Measurements from ENCODE around the gene KRTAP5-5.

DNA sequence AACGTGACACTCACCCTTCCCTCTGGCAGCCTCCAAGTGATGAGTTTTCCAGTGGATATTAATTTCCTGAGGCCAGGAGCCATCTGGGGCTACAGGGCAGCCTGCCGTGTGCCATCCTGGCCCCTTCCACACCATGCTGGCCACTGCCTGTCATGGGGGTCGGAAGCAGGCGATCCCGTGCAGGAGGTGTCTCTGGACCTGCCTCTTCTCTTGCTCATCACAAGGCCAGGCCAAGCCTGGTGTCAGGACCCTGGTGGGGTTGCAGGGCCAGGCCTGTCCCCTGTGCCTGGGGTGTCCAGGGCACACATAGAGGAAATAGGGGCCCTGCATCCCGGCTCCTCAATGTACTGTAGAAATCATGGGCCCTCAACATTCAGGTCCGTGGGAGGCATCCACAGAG, 24.9 kb upstream of the KRTAP5-5 start:
- TF ChIP-seq, protein P1, sequence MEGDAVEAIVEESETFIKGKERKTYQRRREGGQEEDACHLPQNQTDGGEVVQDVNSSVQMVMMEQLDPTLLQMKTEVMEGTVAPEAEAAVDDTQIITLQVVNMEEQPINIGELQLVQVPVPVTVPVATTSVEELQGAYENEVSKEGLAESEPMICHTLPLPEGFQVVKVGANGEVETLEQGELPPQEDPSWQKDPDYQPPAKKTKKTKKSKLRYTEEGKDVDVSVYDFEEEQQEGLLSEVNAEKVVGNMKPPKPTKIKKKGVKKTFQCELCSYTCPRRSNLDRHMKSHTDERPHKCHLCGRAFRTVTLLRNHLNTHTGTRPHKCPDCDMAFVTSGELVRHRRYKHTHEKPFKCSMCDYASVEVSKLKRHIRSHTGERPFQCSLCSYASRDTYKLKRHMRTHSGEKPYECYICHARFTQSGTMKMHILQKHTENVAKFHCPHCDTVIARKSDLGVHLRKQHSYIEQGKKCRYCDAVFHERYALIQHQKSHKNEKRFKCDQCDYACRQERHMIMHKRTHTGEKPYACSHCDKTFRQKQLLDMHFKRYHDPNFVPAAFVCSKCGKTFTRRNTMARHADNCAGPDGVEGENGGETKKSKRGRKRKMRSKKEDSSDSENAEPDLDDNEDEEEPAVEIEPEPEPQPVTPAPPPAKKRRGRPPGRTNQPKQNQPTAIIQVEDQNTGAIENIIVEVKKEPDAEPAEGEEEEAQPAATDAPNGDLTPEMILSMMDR (conservative IDR thresholded peaks at IDR 0.05; ENCODE audit: low read length): no peak
- no peak for TF ChIP-seq EZH2phosphoT487 (IDR thresholded peaks at IDR 0.05; ENCODE audit: borderline replicate concordance)

Data from Loucy (cell line).